Skeletal muscle satellite cell (primary cell): ENCODE measurements around the gene MORF4L1. TPM values are rescaled to one million over a fixed set of nuclear protein-coding genes. Genes with fewer than 3 reads are reported as not detected.

Experiments used
- H3K27me3 ChIP-seq: 2 replicates; pipeline ENCODE4 v1.7.0; 2013; ENCODE audit warnings: low read length; ENCODE audit not compliant: control insufficient read depth, insufficient read depth
- H3K36me3 ChIP-seq: 2 replicates; pipeline ENCODE4 v1.7.0; 2013; ENCODE audit warnings: mild to moderate bottlenecking, control low read depth, low read length; ENCODE audit not compliant: insufficient read depth
- H3K4me1 ChIP-seq: 2 replicates; pipeline ENCODE4 v1.7.0; 2013; ENCODE audit warnings: low read length; ENCODE audit not compliant: control insufficient read depth, insufficient read depth
- H3K4me2 ChIP-seq: 2 replicates; pipeline ENCODE4 v1.7.0; 2013; ENCODE audit warnings: mild to moderate bottlenecking, low read length
- H3K4me3 ChIP-seq: 2 replicates; pipeline ENCODE4 v1.7.0; 2013; ENCODE audit warnings: low read length
- H3K9ac ChIP-seq: 2 replicates; pipeline ENCODE4 v1.7.0; 2013; ENCODE audit warnings: mild to moderate bottlenecking, low read depth, low read length, moderate library complexity
- H3K9me3 ChIP-seq: replicated peaks from 2 replicates; pipeline ENCODE4 v1.7.0; 2013; ENCODE audit warnings: mild to moderate bottlenecking, control low read depth, low read length
- small RNA-seq: library from RNA; depleted of rRNA; stranded (forward); fragments of <200 nt; gene quantifications from one replicate; pipeline ENCODE3, GENCODE V24; 2012

Gene MORF4L1

DNA sequence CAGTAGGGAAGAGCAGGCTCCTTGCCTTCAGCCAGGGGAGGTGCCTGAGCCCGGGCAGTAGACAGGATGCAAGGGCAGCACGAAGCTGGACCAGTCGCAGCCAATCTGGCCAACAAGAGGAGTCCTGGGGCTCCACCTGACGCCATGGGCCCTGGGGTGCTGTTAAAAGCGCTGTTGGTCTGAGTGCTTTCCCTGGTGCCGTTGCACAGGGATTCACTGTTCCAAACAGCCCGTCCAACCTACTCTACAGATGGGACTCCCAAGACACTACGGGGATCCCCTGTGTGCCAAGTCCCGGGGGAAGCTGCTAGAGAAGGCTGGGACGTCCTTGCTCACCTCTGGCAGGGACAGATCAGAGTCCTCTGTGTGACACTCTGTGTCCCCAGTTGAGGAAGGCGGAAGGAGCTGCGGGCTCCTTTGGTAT lies 71.5 kb downstream of the MORF4L1 start:
- H3K27me3 ChIP-seq: peaks cover 47% of the 10 kb centered on the region
- H3K9me3 ChIP-seq: no peaks in the 10 kb centered on the region

DNA sequence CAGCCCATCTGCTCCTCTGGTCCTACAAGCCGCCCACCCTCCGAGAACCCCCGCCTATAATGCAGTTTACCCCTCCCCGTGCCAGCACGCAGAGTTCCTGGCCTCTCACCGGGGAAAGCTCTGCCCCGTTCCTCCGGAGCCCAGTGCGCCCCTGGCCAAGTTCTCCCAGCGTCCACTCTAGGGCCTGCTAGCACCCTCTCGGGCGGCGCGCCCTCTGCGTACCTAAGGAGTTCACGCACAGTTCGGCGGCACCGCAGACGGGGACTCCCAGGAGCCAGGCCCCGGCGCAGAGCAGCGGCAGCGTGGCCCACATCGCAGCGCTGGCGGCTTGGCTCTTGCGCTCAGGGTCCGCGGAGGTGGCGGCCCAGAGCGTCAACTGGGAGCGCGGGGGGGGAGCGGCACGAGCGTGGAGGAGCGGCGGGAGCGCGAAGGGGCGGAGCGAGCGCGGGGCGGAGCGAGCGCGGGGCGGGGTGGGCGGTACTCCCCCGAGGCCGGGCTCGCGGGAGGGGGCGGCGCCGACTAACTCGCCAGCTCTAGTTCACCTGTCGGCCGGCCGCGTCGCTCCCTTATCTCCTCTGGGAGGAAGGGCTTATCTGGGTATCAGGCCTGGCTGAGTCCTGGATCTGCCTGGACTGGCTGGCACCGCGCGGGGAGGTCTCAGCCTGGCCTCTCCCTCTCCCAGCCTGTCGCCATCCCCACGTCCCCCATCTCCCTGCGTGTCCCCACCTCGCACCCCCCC lies 72.1 kb downstream of the MORF4L1 start, which contains the start of gene CTSH:
Gene CTSH, minus strand, starts transcription at position 378 of the 739 bp plus-strand sequence. Its CDS starts 65 bp downstream, at position 313.
- H3K9ac ChIP-seq: no peak within 1 kb of the TSS
- peaks cover 47% of the 10 kb centered on the region for H3K27me3 ChIP-seq
- no peaks in the 10 kb centered on the region for H3K36me3 ChIP-seq
- peaks cover 2% of the 10 kb centered on the region for H3K4me1 ChIP-seq
- peak within 1 kb of the TSS; percentile 81 for H3K4me2 ChIP-seq
- no peaks in the 10 kb centered on the region for H3K9me3 ChIP-seq
- H3K4me3 ChIP-seq: peak within 1 kb of the TSS; percentile 64

More for the DNA sequence above, 71.5 kb downstream of the MORF4L1 start:
- H3K4me1 ChIP-seq: peaks cover 2% of the 10 kb centered on the region
- no peak overlapping the region for H3K4me3 ChIP-seq
- no peak overlapping the region for H3K9ac ChIP-seq
- peak overlapping the region; percentile 81 for H3K4me2 ChIP-seq
- no peaks in the 10 kb centered on the region for H3K36me3 ChIP-seq

DNA sequence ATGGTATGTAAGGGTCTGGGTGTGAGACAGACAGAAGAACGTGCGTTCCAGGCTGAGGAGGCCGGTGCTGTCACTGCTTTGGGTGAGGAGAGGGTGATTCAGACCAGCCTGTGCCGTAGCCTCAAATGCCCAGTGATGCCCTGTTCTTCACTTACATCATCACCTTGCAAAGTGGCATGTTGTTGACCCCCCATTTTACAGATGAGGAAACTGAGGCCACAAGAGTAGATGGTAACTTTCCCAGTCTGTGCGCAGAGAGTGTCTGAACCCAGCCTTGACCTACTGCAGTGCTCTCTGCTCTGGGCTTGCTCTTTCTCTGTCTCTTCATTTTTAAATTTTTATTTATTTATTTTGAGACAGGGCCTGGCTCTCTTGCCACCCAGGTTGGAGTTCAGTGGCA lies 73.8 kb downstream of the MORF4L1 start:
- Histone ChIP-seq H3K9ac (no peak overlapping the region), H3K4me1 (peaks cover 2% of the 10 kb centered on the region), H3K27me3 (peaks cover 47% of the 10 kb centered on the region), H3K4me2 (no peak overlapping the region), H3K36me3 (no peaks in the 10 kb centered on the region), H3K9me3 (no peaks in the 10 kb centered on the region), H3K4me3 (no peak overlapping the region)

DNA sequence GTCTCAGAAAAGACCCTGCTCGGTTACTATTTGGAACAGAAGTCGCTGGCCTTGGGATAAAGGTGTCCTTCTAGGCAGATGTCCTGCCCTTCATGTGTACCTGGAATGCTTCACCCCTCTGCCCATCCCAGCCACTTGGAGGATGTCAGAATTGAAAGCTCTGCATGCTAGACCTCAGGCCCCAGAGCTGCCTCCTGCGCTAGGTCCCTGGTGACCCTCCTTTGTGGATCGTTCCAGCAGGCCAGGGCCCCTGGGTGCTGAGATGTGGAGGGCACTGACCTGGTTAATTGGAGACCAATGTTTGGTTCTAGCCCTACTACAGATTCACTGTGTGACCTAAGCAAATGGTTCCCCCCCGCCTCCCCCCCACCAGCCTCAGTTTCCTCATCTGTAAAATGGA lies 74.8 kb downstream of the MORF4L1 start:
- no peak overlapping the region for H3K9ac ChIP-seq
- no peaks in the 10 kb centered on the region for H3K9me3 ChIP-seq
- no peak overlapping the region for H3K4me2 ChIP-seq
- peaks cover 2% of the 10 kb centered on the region for H3K4me1 ChIP-seq
- no peak overlapping the region for H3K4me3 ChIP-seq
- H3K27me3 ChIP-seq: peaks cover 46% of the 10 kb centered on the region
- H3K36me3 ChIP-seq: no peaks in the 10 kb centered on the region

Small RNAs within 50 kb of the gene (small RNA-seq; reads per million reads assigned to genes)
- not detected for gene RNU6-415P
